ENCODE measurements around the gene ACAP3.

Gene ACAP3

DNA sequence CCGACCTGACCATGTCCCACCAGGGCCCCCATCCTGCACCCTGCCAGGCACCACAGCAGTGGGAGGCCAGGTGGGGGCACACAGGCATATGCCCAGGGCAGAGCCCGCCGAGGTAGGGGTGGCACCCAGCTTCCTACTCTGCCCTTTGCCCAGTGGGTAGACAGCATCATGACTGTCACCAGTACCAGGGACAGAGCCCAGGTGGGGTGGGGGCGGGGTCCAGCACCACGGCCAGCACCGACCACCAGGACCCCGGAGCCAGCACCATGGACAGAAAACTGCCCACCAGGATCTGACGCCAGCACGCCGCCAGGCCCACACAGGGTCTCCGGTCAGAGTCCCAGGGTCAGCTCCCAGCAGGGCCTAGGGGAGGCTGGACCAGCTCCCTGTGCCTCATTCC, 27.1 kb upstream of the ACAP3 start:
- no peak for DNase-seq (ENCODE audit: low spot score)
- TF ChIP-seq, protein P1, sequence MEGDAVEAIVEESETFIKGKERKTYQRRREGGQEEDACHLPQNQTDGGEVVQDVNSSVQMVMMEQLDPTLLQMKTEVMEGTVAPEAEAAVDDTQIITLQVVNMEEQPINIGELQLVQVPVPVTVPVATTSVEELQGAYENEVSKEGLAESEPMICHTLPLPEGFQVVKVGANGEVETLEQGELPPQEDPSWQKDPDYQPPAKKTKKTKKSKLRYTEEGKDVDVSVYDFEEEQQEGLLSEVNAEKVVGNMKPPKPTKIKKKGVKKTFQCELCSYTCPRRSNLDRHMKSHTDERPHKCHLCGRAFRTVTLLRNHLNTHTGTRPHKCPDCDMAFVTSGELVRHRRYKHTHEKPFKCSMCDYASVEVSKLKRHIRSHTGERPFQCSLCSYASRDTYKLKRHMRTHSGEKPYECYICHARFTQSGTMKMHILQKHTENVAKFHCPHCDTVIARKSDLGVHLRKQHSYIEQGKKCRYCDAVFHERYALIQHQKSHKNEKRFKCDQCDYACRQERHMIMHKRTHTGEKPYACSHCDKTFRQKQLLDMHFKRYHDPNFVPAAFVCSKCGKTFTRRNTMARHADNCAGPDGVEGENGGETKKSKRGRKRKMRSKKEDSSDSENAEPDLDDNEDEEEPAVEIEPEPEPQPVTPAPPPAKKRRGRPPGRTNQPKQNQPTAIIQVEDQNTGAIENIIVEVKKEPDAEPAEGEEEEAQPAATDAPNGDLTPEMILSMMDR (IDR thresholded peaks at IDR 0.05; ENCODE audit: borderline replicate concordance, control extremely low read depth, extremely low read depth, insufficient read depth, missing control alignments): no peak
- in situ Hi-C loops (cut with MboI; ENCODE audit: low sequenced_read_pairs, unreplicated experiment): no loop called here

DNA sequence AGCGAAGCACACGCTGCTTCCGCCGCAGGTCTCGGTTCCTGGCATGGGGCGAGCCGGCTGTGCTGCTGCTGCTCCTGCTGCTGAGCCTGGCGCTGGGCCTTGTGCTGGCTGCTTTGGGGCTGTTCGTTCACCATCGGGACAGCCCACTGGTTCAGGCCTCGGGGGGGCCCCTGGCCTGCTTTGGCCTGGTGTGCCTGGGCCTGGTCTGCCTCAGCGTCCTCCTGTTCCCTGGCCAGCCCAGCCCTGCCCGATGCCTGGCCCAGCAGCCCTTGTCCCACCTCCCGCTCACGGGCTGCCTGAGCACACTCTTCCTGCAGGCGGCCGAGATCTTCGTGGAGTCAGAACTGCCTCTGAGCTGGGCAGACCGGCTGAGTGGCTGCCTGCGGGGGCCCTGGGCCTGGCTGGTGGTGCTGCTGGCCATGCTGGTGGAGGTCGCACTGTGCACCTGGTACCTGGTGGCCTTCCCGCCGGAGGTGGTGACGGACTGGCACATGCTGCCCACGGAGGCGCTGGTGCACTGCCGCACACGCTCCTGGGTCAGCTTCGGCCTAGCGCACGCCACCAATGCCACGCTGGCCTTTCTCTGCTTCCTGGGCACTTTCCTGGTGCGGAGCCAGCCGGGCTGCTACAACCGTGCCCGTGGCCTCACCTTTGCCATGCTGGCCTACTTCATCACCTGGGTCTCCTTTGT, 26.0 kb upstream of the ACAP3 start:
- TF ChIP-seq, protein P1 (IDR thresholded peaks at IDR 0.05; ENCODE audit: borderline replicate concordance, control extremely low read depth, extremely low read depth, insufficient read depth, missing control alignments): no peak
- no peak for DNase-seq (ENCODE audit: low spot score)
- in situ Hi-C loops (cut with MboI; ENCODE audit: low sequenced_read_pairs, unreplicated experiment): no loop called here

DNA sequence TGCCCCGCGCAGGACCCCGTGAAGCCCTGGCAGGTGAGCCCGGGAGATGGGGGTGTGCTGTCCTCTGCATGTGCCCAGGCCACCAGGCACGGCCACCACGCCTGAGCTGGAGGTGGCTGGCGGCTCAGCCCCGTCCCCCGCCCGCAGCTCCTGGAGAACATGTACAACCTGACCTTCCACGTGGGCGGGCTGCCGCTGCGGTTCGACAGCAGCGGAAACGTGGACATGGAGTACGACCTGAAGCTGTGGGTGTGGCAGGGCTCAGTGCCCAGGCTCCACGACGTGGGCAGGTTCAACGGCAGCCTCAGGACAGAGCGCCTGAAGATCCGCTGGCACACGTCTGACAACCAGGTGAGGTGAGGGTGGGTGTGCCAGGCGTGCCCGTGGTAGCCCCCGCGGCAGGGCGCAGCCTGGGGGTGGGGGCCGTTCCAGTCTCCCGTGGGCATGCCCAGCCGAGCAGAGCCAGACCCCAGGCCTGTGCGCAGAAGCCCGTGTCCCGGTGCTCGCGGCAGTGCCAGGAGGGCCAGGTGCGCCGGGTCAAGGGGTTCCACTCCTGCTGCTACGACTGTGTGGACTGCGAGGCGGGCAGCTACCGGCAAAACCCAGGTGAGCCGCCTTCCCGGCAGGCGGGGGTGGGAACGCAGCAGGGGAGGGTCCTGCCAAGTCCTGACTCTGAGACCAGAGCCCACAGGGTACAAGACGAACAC, 25.2 kb upstream of the ACAP3 start:
- DNase-seq (ENCODE audit: low spot score): no peak
- in situ Hi-C loops (cut with MboI; ENCODE audit: low sequenced_read_pairs, unreplicated experiment): no loop called here

DNA sequence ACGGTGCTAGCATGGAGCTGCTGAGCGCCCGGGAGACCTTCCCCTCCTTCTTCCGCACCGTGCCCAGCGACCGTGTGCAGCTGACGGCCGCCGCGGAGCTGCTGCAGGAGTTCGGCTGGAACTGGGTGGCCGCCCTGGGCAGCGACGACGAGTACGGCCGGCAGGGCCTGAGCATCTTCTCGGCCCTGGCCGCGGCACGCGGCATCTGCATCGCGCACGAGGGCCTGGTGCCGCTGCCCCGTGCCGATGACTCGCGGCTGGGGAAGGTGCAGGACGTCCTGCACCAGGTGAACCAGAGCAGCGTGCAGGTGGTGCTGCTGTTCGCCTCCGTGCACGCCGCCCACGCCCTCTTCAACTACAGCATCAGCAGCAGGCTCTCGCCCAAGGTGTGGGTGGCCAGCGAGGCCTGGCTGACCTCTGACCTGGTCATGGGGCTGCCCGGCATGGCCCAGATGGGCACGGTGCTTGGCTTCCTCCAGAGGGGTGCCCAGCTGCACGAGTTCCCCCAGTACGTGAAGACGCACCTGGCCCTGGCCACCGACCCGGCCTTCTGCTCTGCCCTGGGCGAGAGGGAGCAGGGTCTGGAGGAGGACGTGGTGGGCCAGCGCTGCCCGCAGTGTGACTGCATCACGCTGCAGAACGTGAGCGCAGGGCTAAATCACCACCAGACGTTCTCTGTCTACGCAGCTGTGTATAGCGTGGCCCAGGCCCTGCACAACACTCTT, 24.5 kb upstream of the ACAP3 start:
- TF ChIP-seq, protein P1 (IDR thresholded peaks at IDR 0.05; ENCODE audit: borderline replicate concordance, control extremely low read depth, extremely low read depth, insufficient read depth, missing control alignments): no peak
- DNase-seq (ENCODE audit: low spot score): no peak
- in situ Hi-C loops (cut with MboI; ENCODE audit: low sequenced_read_pairs, unreplicated experiment): no loop called here

More for the DNA sequence above, 25.2 kb upstream of the ACAP3 start:
- TF ChIP-seq, protein P1 (IDR thresholded peaks at IDR 0.05; ENCODE audit: borderline replicate concordance, control extremely low read depth, extremely low read depth, insufficient read depth, missing control alignments): no peak

DNA sequence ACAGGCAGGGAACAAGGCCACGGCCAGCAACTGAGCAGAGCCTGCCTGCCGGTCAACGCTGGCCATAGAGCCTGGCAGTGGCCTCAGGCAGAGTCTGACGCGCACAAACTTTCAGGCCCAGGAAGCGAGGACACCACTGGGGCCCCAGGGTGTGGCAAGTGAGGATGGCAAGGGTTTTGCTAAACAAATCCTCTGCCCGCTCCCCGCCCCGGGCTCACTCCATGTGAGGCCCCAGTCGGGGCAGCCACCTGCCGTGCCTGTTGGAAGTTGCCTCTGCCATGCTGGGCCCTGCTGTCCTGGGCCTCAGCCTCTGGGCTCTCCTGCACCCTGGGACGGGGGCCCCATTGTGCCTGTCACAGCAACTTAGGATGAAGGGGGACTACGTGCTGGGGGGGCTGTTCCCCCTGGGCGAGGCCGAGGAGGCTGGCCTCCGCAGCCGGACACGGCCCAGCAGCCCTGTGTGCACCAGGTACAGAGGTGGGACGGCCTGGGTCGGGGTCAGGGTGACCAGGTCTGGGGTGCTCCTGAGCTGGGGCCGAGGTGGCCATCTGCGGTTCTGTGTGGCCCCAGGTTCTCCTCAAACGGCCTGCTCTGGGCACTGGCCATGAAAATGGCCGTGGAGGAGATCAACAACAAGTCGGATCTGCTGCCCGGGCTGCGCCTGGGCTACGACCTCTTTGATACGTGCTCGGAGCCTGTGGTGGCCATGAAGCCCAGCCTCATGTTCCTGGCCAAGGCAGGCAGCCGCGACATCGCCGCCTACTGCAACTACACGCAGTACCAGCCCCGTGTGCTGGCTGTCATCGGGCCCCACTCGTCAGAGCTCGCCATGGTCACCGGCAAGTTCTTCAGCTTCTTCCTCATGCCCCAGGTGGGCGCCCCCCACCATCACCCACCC, 23.6 kb upstream of the ACAP3 start, which contains the start of gene TAS1R3:
Gene TAS1R3, plus strand, starts transcription at position 213 of the 898 bp plus-strand sequence. Its CDS starts 66 bp downstream, at position 279.
- TF ChIP-seq, protein P1 (IDR thresholded peaks at IDR 0.05; ENCODE audit: borderline replicate concordance, control extremely low read depth, extremely low read depth, insufficient read depth, missing control alignments): no peak
- no peak for DNase-seq (ENCODE audit: low spot score)
- in situ Hi-C loops (cut with MboI; ENCODE audit: low sequenced_read_pairs, unreplicated experiment): no loop called here

All from GM13976 (cell line).